HCT116 (cell line): ENCODE data around the gene MRPL1. TPM values are rescaled to one million over a fixed set of nuclear protein-coding genes. Genes with fewer than 3 reads are reported as not detected.

Experiments used
- ATAC-seq: fragments of 200-7000 bp; cut with Tn5 transposase; 2 replicates; pipeline ENCODE4 v1.9.1; 2020; ENCODE audit warnings: mild to moderate bottlenecking, moderate library complexity
- BruUV-seq: library from RNA; stranded (reverse); fragments of 400-500 nt; replicated peaks from 2 replicates; lab custom pipeline; 2021; lab: Mats Ljungman, UMichigan
- CTCF ChIA-PET: fragments of 300-600 bp; sonication (Branson Sonifier 250); formaldehyde crosslinking; loops from one replicate; lab custom pipeline; 2021; ENCODE audit warnings: antibody characterized with exemption; lab: Charles Lee
- POLR2A ChIA-PET: fragments of 300-600, 350-600 bp; sonication (Branson Sonifier 250); formaldehyde crosslinking; loops from one replicate; lab custom pipeline; 2021; ENCODE audit warnings: antibody characterized with exemption; lab: Charles Lee
- RAD21 ChIA-PET, 2 experiments: fragments of 300-600 bp; sonication (Branson Sonifier 250); formaldehyde crosslinking; loops; one replicate each; lab custom pipeline; 2023; ENCODE audit warnings: low total read pairs in 2 of 2; ENCODE audit not compliant: uncharacterized antibody in 2 of 2, unreplicated experiment in 2 of 2, low non-redundant PET in 1 of 2; lab: Charles Lee
- DNase-seq: peaks from one replicate; pipeline ENCODE4 v3.0.0-alpha.2; 2010; ENCODE audit warnings: low read depth, low spot score
- H2AFZ ChIP-seq: fragments of 200-600 bp; shearing (Covaris generic), sonication (generic); 2 replicates; pipeline ENCODE4 v1.6.1; 2017; ENCODE audit warnings: low read depth, mixed run types, mixed read lengths, antibody characterized with exemption, low read length; ENCODE audit not compliant: poor library complexity, severe bottlenecking
- H3K27ac ChIP-seq: 2 replicates; pipeline ENCODE4 v1.5.1; 2012; ENCODE audit warnings: low read depth, low read length
- H3K27me3 ChIP-seq: fragments of 200-600 bp; sonication (generic); 2 replicates; pipeline ENCODE4 v1.6.1; 2016; ENCODE audit warnings: mixed run types, low read length, mixed read lengths; ENCODE audit not compliant: insufficient read depth
- H3K36me3 ChIP-seq, 2 experiments: fragments of 200-500 bp in 1 of 2; fragments of 200-600 bp in 1 of 2; sonication (Bioruptor generic) in 1 of 2; sonication (generic) in 1 of 2; 2 replicates each; pipeline versions ENCODE4 v1.5.1 to v1.6.1; 2014 to 2016; ENCODE audit warnings: low read length in 2 of 2, inconsistent platforms in 1 of 2, mixed read lengths in 1 of 2, mixed run types in 1 of 2; ENCODE audit not compliant: insufficient read depth in 2 of 2, control insufficient read depth in 1 of 2
- H3K4me1 ChIP-seq, 2 experiments: fragments of 200-600 bp in 1 of 2; sonication (generic) in 1 of 2; 2 replicates each; pipeline versions ENCODE4 v1.5.1 to v1.6.1; 2012 to 2017; ENCODE audit warnings: low read length in 2 of 2, inconsistent platforms in 1 of 2, mild to moderate bottlenecking in 1 of 2, mixed read lengths in 1 of 2, mixed run types in 1 of 2, moderate library complexity in 1 of 2; ENCODE audit not compliant: insufficient read depth in 2 of 2, control insufficient read depth in 1 of 2
- H3K4me2 ChIP-seq: fragments of 200-600 bp; sonication (generic); 2 replicates; pipeline ENCODE4 v1.6.1; 2017; ENCODE audit warnings: mixed run types, low read length, mixed read lengths
- H3K4me3 ChIP-seq, 2 experiments: fragments of 200-600 bp in 1 of 2; sonication (generic) in 1 of 2; replicated peaks in 1 of 2; 2 replicates each; pipeline ENCODE4 v1.5.1; 2011 to 2016; ENCODE audit warnings: low read length in 2 of 2, control low read depth in 1 of 2, low read depth in 1 of 2, mild to moderate bottlenecking in 1 of 2, mixed read lengths in 1 of 2, mixed run types in 1 of 2
- H3K79me2 ChIP-seq: fragments of 200-600 bp; sonication (generic); 2 replicates; pipeline ENCODE4 v1.6.1; 2017; ENCODE audit warnings: mild to moderate bottlenecking, mixed run types, low read length, moderate library complexity, mixed read lengths; ENCODE audit not compliant: insufficient read depth
- H3K9ac ChIP-seq: fragments of 200-600 bp; sonication (generic); 2 replicates; pipeline ENCODE4 v1.6.1; 2016; ENCODE audit warnings: low read length, mixed read lengths
- H3K9me2 ChIP-seq: fragments of 200-600 bp; sonication (generic), shearing (Covaris generic); 2 replicates; pipeline ENCODE4 v1.6.1; 2017; ENCODE audit warnings: mixed run types, mild to moderate bottlenecking, moderate library complexity; ENCODE audit not compliant: insufficient read depth
- H3K9me3 ChIP-seq, 2 experiments: fragments of 200-500 bp in 1 of 2; fragments of 200-600 bp in 1 of 2; sonication (Bioruptor generic) in 1 of 2; sonication (generic) in 1 of 2; 2 replicates each; pipeline ENCODE4 v1.6.1; 2014 to 2017; ENCODE audit warnings: low read length in 2 of 2, mixed read lengths in 2 of 2, inconsistent platforms in 1 of 2, low read depth in 1 of 2, mild to moderate bottlenecking in 1 of 2, mixed run types in 1 of 2, moderate library complexity in 1 of 2; ENCODE audit not compliant: control insufficient read depth in 1 of 2, insufficient read depth in 1 of 2
- H4K20me1 ChIP-seq: fragments of 200-600 bp; sonication (generic), shearing (Covaris generic); 2 replicates; pipeline ENCODE4 v1.6.1; 2017; ENCODE audit warnings: mixed run types, mild to moderate bottlenecking, moderate library complexity; ENCODE audit not compliant: insufficient read depth
- CEBPB ChIP-seq: IDR thresholded peaks from 2 replicates; pipeline ENCODE4 v1.6.1; 2012; ENCODE audit warnings: low read depth
- EGR1 ChIP-seq: IDR thresholded peaks from 2 replicates; pipeline ENCODE4 v1.6.1; 2012; ENCODE audit warnings: low read depth
- ELF1 ChIP-seq: IDR thresholded peaks from 2 replicates; pipeline ENCODE4 v1.6.1; 2012; ENCODE audit warnings: low read depth, borderline replicate concordance
- EZH2 ChIP-seq: fragments of 200-600 bp; sonication (generic); IDR thresholded peaks from 2 replicates; pipeline ENCODE4 v1.6.1; 2017; ENCODE audit warnings: antibody characterized with exemption, mixed run types
- FOSL1 ChIP-seq: IDR thresholded peaks from 2 replicates; pipeline ENCODE4 v1.6.1; 2012; ENCODE audit warnings: low read depth
- JUND ChIP-seq: IDR thresholded peaks from 2 replicates; pipeline ENCODE4 v1.6.1; 2012
- POLR2A ChIP-seq: IDR thresholded peaks from 2 replicates; pipeline ENCODE4 v1.7.0; 2011; ENCODE audit warnings: borderline replicate concordance; ENCODE audit not compliant: insufficient read depth, insufficient read length; ENCODE audit errors: extremely low read depth
- POLR2AphosphoS5 ChIP-seq: IDR thresholded peaks from 2 replicates; pipeline ENCODE4 v1.6.1; 2011; ENCODE audit warnings: mild to moderate bottlenecking, low read depth, low read length, moderate library complexity
- RAD21 ChIP-seq: IDR thresholded peaks from 2 replicates; pipeline ENCODE4 v1.6.1; 2012; ENCODE audit warnings: low read depth, mild to moderate bottlenecking
- SIN3A ChIP-seq: IDR thresholded peaks from 2 replicates; pipeline ENCODE4 v1.6.1; 2012; ENCODE audit warnings: low read depth
- SRF ChIP-seq: IDR thresholded peaks from 2 replicates; pipeline ENCODE4 v1.6.1; 2012; ENCODE audit warnings: low read depth
- YY1 ChIP-seq: IDR thresholded peaks from 2 replicates; pipeline ENCODE4 v1.6.1; 2011; ENCODE audit warnings: low read length, low read depth, moderate library complexity, mild to moderate bottlenecking; ENCODE audit not compliant: insufficient replicate concordance; ENCODE audit errors: extremely low read depth
- ZFX ChIP-seq: fragments of 450-650 bp; IDR thresholded peaks from 2 replicates; pipeline ENCODE4 v1.6.1; 2017
- ZNF274 ChIP-seq: fragments of 200-500 bp; sonication (Bioruptor generic); IDR thresholded peaks from 2 replicates; pipeline ENCODE4 v1.6.1; 2014; ENCODE audit warnings: mild to moderate bottlenecking, low read depth, low read length, inconsistent platforms
- intact Hi-C: fragments of 100-400 bp; cut with micrococcal nuclease; formaldehyde crosslinking; loops from 2 replicates; pipeline ENCODE4 v1.10.0; 2022
- total RNA-seq: library from RNA; stranded (reverse); gene quantifications from one replicate; pipeline ENCODE4 v1.2.1, GENCODE V29; 2021; ENCODE audit not compliant: unreplicated experiment
- TF ChIP-seq, protein P1 (sequence below), 3 experiments: fragments of 200-600 bp in 1 of 3; sonication (generic) in 1 of 3; IDR thresholded peaks in 2 of 3; conservative IDR thresholded peaks in 1 of 3; 2 replicates each; pipeline ENCODE4 v1.5.1; 2012 to 2017; ENCODE audit warnings: low read depth in 2 of 3, low read length in 2 of 3, antibody characterized with exemption in 1 of 3, borderline replicate concordance in 1 of 3, control low read depth in 1 of 3, mild to moderate bottlenecking in 1 of 3, mixed read lengths in 1 of 3, mixed run types in 1 of 3, moderate library complexity in 1 of 3; ENCODE audit not compliant: insufficient read depth in 1 of 3
- TF ChIP-seq, protein P2 (sequence below): IDR thresholded peaks from 2 replicates; pipeline ENCODE4 v1.6.1; 2012
- TF ChIP-seq, protein P3 (sequence below): IDR thresholded peaks from 2 replicates; pipeline ENCODE4 v1.6.1; 2011; ENCODE audit warnings: mild to moderate bottlenecking, low read length, moderate library complexity; ENCODE audit not compliant: insufficient replicate concordance; ENCODE audit errors: extremely low read depth

MRPL1 gene
- total RNA-seq, 1 experiment from 2014 or later, result 54.9 TPM

DNA sequence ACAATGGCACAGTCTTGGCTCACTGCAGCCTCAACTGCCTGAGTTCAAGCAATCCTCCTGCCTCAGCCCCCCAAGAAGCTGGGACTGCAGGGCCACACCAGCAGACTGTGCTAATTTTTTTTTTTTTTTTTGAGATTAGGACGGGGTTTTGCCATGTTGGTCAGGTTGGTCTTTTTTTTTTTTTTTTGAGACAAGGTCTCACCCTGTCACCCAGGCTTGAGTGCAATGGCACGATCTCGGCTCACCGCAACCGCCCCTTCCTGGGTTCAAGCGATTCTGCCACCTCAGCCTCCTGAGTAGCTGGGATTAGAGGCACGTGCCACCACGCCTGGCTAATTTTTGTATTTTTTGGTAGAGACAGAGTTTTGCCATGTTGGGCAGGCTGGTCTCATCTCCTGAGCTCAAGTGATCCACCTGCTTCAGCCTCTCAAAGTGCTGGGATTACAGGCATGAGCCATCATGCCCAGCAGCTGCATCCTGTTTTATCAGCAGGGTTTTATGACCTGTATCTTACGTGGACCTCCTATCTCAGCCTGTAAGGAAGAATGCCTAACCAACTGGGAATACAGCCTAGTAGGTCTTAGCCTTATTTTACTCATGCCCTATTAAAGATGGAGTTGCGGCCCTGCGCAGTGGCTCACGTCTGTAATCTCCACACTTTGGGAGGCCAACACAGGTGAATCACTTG is 13.2 kb upstream of the MRPL1 start:
- H3K27me3 ChIP-seq, result no peaks in the 10 kb centered on the region
- no peaks in the 10 kb centered on the region for H4K20me1 ChIP-seq
- no peak overlapping the region for H3K27ac ChIP-seq
- CTCF ChIA-PET, result no interaction called here
- POLR2A ChIA-PET, result interaction anchor here (0.8 kb wide), 2 partner anchors 13 kb away, joined by 3 to 4 read pairs; partner anchors contain the start of gene MRPL1
- H3K4me3 ChIP-seq, result no peak overlapping the region
- RAD21 ChIA-PET, result no interaction called here
- H3K9me3 ChIP-seq, result no peaks in the 10 kb centered on the region
- intact Hi-C loops, result no loop called here
- H3K36me3 ChIP-seq, result no peaks in the 10 kb centered on the region
- no peak overlapping the region for H2AFZ ChIP-seq
- H3K9me2 ChIP-seq, result no peaks in the 10 kb centered on the region
- BruUV-seq, result no TSS peak
- H3K9ac ChIP-seq, result no peak overlapping the region
- DNase-seq (no peak), ATAC-seq (no peak)
- TF ChIP-seq POLR2AphosphoS5, result no peak
- TF ChIP-seq, protein P1, sequence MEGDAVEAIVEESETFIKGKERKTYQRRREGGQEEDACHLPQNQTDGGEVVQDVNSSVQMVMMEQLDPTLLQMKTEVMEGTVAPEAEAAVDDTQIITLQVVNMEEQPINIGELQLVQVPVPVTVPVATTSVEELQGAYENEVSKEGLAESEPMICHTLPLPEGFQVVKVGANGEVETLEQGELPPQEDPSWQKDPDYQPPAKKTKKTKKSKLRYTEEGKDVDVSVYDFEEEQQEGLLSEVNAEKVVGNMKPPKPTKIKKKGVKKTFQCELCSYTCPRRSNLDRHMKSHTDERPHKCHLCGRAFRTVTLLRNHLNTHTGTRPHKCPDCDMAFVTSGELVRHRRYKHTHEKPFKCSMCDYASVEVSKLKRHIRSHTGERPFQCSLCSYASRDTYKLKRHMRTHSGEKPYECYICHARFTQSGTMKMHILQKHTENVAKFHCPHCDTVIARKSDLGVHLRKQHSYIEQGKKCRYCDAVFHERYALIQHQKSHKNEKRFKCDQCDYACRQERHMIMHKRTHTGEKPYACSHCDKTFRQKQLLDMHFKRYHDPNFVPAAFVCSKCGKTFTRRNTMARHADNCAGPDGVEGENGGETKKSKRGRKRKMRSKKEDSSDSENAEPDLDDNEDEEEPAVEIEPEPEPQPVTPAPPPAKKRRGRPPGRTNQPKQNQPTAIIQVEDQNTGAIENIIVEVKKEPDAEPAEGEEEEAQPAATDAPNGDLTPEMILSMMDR (IDR thresholded peaks at IDR 0.05 in 2 of 3, conservative IDR thresholded peaks at IDR 0.05 in 1 of 3; ENCODE audit: borderline replicate concordance in 1 of 3, insufficient read depth in 1 of 3, low read depth in 2 of 3, low read length in 2 of 3), result no peak
- TF ChIP-seq, protein P2, sequence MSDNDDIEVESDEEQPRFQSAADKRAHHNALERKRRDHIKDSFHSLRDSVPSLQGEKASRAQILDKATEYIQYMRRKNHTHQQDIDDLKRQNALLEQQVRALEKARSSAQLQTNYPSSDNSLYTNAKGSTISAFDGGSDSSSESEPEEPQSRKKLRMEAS, result no peak
- TF ChIP-seq YY1, result no peak
- TF ChIP-seq JUND, result no peak
- no peak for TF ChIP-seq ZFX
- TF ChIP-seq FOSL1, result no peak
- TF ChIP-seq SRF, result no peak
- no peak for TF ChIP-seq EZH2
- TF ChIP-seq POLR2A, result no peak
- no peak for TF ChIP-seq EGR1
- no peak for TF ChIP-seq RAD21
- TF ChIP-seq, protein P3, sequence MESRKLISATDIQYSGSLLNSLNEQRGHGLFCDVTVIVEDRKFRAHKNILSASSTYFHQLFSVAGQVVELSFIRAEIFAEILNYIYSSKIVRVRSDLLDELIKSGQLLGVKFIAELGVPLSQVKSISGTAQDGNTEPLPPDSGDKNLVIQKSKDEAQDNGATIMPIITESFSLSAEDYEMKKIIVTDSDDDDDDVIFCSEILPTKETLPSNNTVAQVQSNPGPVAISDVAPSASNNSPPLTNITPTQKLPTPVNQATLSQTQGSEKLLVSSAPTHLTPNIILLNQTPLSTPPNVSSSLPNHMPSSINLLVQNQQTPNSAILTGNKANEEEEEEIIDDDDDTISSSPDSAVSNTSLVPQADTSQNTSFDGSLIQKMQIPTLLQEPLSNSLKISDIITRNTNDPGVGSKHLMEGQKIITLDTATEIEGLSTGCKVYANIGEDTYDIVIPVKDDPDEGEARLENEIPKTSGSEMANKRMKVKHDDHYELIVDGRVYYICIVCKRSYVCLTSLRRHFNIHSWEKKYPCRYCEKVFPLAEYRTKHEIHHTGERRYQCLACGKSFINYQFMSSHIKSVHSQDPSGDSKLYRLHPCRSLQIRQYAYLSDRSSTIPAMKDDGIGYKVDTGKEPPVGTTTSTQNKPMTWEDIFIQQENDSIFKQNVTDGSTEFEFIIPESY, result no peak
- TF ChIP-seq ELF1, result no peak
- TF ChIP-seq CEBPB, result no peak
- TF ChIP-seq SIN3A, result no peak
- TF ChIP-seq ZNF274, result no peak
- H3K4me1 ChIP-seq, result no peaks in the 10 kb centered on the region
- H3K79me2 ChIP-seq, result no peaks in the 10 kb centered on the region
- H3K4me2 ChIP-seq, result no peak overlapping the region
